HG03103 (cell line): ENCODE results near the gene ME2.
"Not testable (repeated sequence)": the region's sequence is repeated elsewhere in the genome, so short reads cannot be mapped to it uniquely, and the experiment has no call there.

Experiments used
- ATAC-seq: cut with Tn5 transposase; IDR thresholded peaks from one replicate; pipeline ENCODE4 v1.9.1; 2021; ENCODE audit warnings: low read depth; ENCODE audit not compliant: unreplicated experiment

The ME2 gene

DNA sequence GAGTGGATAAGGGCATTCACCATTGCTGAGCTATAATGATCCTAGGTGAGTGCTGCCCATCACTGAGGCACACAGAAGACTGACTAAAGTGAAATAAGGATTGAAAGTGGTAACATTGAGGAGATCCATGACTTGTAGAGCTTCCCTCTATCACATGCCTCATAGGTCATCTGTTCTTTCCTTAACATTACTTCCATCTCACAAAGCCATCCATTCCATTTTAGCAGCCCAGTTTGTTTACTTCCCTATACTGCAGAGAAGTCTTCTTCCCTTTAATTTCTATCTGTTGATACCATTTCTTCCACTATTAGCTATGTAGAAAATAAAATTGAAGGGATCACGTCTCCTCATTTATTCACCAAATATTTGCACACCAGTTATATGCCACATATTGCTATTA is 32.1 kb downstream of the ME2 start:
- ATAC-seq: no peak

DNA sequence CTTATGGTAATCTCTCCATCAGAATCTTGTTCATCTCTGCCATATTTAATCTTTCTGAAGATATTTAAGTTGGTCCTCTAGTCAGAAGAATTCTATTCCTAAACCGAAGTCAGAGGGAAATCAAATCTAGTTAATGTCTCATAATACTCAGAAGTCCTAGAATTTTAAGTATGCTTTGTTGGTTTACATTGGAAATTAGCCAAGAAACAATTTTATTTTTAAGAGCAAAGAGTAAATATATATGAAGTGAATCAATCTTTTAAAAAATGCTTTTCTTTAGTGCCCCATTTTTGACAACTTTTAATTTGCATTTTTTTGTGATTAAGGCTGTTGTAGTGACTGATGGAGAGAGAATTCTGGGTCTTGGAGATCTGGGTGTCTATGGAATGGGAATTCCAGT is 38.1 kb downstream of the ME2 start:
- ATAC-seq: no peak

DNA sequence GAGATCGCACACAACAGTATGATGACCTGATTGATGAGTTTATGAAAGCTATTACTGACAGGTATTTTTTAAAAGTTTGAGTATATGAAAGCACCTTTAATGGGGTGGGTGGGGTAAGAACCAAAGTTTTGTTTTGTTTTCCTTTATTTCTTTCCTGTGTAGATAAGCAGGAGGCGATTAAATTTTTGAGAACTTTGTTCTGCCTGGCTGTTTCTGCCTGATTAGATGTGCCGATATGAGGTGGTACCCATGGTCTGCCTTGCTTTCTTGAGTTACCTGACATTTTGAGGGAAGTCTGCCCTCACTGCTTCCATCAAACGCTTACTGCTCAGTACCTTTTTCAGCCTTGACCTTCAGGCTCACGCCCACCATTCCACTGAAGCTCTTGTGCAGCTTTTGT is 39.2 kb downstream of the ME2 start:
- ATAC-seq: no peak

GRCh38 chr18:50924372-50924771 is 45.5 kb downstream of the ME2 start:
- ATAC-seq: no peak

GRCh38 chr18:50926521-50926920 is 47.6 kb downstream of the ME2 start:
- no peak for ATAC-seq

GRCh38 chr18:50928551-50928950 is 49.6 kb downstream of the ME2 start:
- no peak for ATAC-seq

DNA sequence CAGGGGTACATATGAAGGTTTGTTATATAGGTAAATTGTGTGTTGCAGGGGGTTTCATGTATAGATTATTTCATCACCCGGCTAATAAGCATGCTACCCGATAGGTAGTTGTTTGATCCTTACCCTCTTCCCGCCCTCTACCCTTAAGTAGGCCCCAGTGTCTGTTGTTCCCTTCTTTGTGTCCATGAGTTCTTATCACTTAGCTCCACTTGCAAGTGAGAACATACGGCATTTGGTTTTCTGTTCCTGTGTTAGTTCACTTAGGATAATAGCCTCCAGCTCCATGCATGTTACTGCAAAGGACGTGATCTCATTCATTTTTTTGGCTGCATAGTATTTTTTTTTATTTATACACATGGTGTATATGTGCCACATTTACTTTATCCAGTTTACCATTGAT is 54.8 kb downstream of the ME2 start:
- no peak for ATAC-seq

DNA sequence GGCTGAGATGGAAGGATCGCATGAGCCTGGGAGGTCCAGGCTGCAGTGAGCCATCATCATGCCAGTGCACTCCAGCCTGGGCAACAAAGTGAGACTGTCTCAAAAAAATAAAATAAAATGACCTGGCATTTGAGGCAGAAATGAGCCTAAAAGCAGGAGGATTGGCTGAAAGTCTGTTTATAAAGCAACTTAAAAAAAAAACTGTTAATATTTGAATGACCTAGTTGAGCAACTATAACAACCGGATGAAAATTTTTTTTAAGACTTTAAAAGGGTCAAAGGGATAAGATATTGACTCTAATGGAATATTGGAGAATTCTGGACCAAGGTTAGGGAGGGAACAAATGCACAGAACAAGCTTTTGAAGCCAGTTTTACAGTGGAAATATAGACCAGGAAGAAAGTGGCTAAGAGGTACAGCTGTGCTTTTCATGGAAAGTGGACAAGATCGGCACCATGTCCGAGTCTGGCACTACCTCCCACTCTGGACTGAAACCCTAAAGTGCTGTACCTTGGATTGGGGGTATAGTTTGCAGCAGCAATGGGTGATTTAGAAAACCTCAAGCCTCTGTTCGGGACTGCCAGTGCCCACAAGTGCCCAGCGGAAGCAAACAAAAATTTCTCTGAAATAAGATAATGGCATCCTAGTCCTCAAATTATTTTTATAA is 55.8 kb downstream of the ME2 start:
- no peak for ATAC-seq

GRCh38 chr18:50935493-50936191 is 56.7 kb downstream of the ME2 start:
- ATAC-seq: no peak

- ATAC-seq: no peak
Measured at GRCh38 chr18:50937183-50937582, 58.3 kb downstream of the ME2 start.

GRCh38 chr18:50938912-50939311 is 60.0 kb downstream of the ME2 start:
- ATAC-seq: no peak

- ATAC-seq: no peak
Measured at GRCh38 chr18:50944245-50944932, 65.5 kb downstream of the ME2 start.

- not testable (repeated sequence) for ATAC-seq
Measured at GRCh38 chr18:50945918-50946317, 67.0 kb downstream of the ME2 start.

- ATAC-seq: no peak
Measured at GRCh38 chr18:50947899-50948298, 69.0 kb downstream of the ME2 start.

- ATAC-seq: no peak
Measured at GRCh38 chr18:50949185-50949584, 70.3 kb downstream of the ME2 start.

GRCh38 chr18:50950626-50951025 is 71.7 kb downstream of the ME2 start:
- ATAC-seq: no peak

DNA sequence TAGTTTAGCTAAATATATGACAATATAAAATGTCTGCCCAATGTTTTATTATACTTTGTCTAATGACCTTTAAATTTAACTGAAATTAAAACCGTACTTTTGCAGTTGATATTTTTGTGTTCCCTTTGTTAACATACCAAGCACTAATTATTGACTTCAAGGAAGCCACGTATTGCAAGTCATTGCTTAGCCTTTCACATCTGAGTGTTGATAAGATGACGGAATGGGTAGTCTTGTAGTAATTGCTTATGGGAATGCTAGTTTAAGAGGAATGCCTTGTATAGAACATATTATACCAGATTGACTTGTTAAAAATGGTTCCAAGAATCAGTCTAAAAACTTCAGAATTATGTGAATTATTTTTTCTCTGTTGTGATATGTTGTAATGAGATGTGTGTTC is 74.9 kb downstream of the ME2 start:
- no peak for ATAC-seq

- ATAC-seq: no peak
Measured at GRCh38 chr18:50955253-50955652, 76.3 kb downstream of the ME2 start.

DNA sequence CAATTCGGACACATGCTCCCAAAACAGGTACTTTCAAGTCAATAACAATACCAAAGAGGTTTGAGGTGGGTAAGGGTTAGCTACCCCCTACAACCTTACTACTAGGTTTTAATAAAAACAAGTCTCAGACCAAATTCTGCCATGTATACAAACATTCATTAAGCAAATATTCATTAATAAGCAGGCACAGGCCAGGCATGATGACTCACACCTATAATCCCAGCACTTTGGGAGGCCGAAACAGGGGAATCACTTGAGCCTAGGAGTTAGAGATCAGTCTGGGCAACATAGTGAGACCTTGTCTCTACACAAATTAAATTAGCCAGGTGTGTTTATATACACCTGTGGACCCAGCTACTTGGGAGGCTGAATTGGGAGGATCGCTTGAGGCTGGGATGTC is 77.2 kb downstream of the ME2 start:
- ATAC-seq: no peak

DNA sequence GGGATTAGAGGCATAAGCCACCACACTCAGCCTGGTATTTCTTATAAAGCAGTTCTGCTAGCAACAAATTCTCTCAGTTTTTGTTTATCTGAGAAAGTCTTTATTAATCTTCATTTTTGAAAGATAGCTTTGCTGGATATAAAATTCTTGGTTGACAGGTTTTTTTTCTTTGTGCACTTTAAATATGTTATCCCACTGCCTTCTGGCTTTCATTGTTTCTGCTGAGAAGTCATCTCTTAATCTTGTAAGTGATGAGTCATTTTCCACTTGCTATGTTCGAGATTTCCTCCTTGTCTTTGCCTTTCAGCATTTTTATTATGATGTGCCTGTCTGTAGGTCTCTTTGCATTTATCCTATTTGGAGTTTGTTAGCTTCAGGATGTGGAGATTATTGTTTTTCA is 83.1 kb downstream of the ME2 start:
- ATAC-seq: no peak

DNA sequence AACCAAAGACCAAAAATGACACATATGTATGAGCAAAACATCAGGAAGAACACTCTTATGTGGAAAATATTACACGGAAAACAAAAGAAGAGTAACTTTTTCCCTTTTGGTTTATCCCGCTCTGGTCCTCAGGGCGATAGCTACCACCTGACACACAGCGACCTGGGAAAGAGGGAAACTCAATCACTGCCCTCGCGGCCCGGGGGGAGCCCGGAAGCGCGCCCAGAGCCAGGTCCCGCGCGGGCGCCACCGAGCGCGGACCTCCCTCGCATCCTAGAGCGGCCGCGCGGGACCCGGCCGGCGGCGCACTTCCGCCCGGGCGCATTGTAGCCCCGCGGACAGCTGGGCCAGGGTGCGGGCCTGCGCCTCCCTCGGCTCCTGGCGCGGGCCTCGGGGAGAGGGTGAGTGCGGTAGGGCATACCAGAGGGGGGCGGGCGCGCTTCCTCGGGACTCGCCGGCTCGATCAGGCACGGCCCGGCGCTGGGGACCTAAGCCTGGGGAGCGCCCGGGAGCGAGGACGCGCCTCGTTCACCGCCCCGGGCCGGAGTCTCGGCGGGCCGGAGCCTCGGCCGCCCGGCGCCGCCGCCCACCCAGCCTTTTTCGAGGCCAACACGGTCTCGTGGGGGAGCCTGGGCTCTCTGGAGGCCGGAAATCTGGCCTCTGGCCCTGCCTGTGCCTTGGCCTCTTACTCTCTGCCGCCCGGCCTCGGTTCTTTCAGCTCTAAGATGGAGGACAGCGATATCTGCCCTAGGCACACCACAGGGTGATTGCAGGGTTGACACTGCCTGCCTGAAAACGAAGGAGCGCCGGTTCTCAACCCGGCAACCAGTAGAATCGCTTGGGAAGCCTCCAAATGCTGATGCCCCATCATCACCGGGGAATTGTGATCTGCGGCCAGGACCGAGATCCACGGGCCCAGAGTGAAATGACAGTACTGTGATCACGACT is 89.1 kb downstream of the ME2 start, which contains the start of gene ELAC1:
TSS of gene ELAC1 (plus strand) at position 327 of the 948 bp plus-strand sequence. CDS start 6,365 bp downstream, outside the sequence.
- peak; percentile 92 for ATAC-seq
